Keratinocyte (primary cell): ENCODE data around the gene ANKFN1.
A peak's percentile ranks its signal among the peaks of the same experiment; 100 is the strongest.

Experiments used
- CTCF ChIP-seq, 3 experiments: IDR thresholded peaks in 1 of 3; conservative IDR thresholded peaks in 1 of 3; optimal IDR thresholded peaks in 1 of 3; 2 replicates in 2 of 3; 3 replicates in 1 of 3; pipeline versions ENCODE3 to v1.5.1; 2011; ENCODE audit warnings: low read length in 3 of 3, mild to moderate bottlenecking in 3 of 3, moderate library complexity in 2 of 3, control low read depth in 1 of 3, inconsistent platforms in 1 of 3; ENCODE audit not compliant: insufficient read depth in 2 of 3; ENCODE audit errors: extremely low read depth in 1 of 3
- EZH2 ChIP-seq: IDR thresholded peaks from one replicate; pipeline ENCODE4 v1.6.1; 2012; ENCODE audit warnings: inconsistent platforms, mild to moderate bottlenecking, low read length, moderate library complexity

- TF ChIP-seq CTCF (optimal IDR thresholded peaks at IDR 0.05 in 1 of 3, IDR thresholded peaks at IDR 0.05 in 1 of 3, conservative IDR thresholded peaks at IDR 0.05 in 1 of 3; ENCODE audit: extremely low read depth in 1 of 3, insufficient read depth in 2 of 3, low read length in 3 of 3) (peak in 2 of 3 experiments; percentile 50 to 52), EZH2 (no peak)
Observed at GRCh38 chr17:56319531-56319930, 166.3 kb downstream of the ANKFN1 start.
